Adrenal gland (tissue), 12 donors: ENCODE measurements around the gene KIF16B. TPM values are rescaled to one million over a fixed set of nuclear protein-coding genes. Genes with fewer than 3 reads are reported as not detected.

Experiments used
- DNase-seq, 7 donors: peaks; one replicate each; pipeline ENCODE4 v3.0.0-alpha.2; 2019 to 2020
- H3K27ac ChIP-seq, 5 donors: fragments of 200-600 bp; sonication (generic) in 4 of 5; 1 replicate in 3 of 5; 2 replicates in 2 of 5; pipeline versions ENCODE4 v1.5.1 to v1.8.0; 2016 to 2020; ENCODE audit warnings: mild to moderate bottlenecking in 1 of 5
- H3K27me3 ChIP-seq: fragments of 200-600 bp; 2 replicates; pipeline ENCODE4 v1.8.0; 2021
- H3K36me3 ChIP-seq, 2 donors: fragments of 200-600 bp; replicated peaks in 1 of 2; 1 replicate in 1 of 2; 2 replicates in 1 of 2; pipeline versions ENCODE4 v1.5.1 to v1.8.0; 2018 to 2022
- H3K4me1 ChIP-seq, 2 donors: fragments of 200-600 bp; replicated peaks in 1 of 2; 1 replicate in 1 of 2; 2 replicates in 1 of 2; pipeline versions ENCODE4 v1.5.1 to v1.8.0; 2018 to 2021
- H3K4me3 ChIP-seq, 4 donors: fragments of 200-600 bp; sonication (generic) in 3 of 4; one replicate each; pipeline ENCODE4 v1.5.1; 2016 to 2018
- H3K9me3 ChIP-seq, 3 donors: fragments of 200-600 bp; sonication (generic) in 1 of 3; replicated peaks in 1 of 3; 1 replicate in 2 of 3; 2 replicates in 1 of 3; pipeline versions ENCODE4 v1.5.1 to v1.8.0; 2016 to 2021
- CTCF ChIP-seq, 6 experiments: fragments of 450-650 bp in 4 of 6; fragments of 200-600 bp in 2 of 6; sonication (generic) in 1 of 6; IDR thresholded peaks; 1 replicate in 5 of 6; 2 replicates in 1 of 6; pipeline versions ENCODE4 v1.5.1 to v1.8.0; 2016 to 2021; ENCODE audit warnings: antibody characterized with exemption in 6 of 6, mild to moderate bottlenecking in 2 of 6, moderate library complexity in 1 of 6
- POLR2A ChIP-seq, 2 donors: fragments of 450-650 bp; IDR thresholded peaks; one replicate each; pipeline ENCODE4 v1.6.1; 2017; ENCODE audit warnings: antibody characterized with exemption in 2 of 2, mild to moderate bottlenecking in 2 of 2, moderate library complexity in 1 of 2
- WGBS, 4 donors: extraction: QIAGEN DNeasy Blood & Tissue Kit in 2 of 4; methylation state at CpG; one replicate each; pipeline versions ENCODE4 v1.1.5 to v1.1.7; 2013 to 2017; 5-methylcytosine and 5-hydroxymethylcytosine counted together
- intact Hi-C, 2 donors: fragments of 100-400 bp; cut with DNase I; formaldehyde crosslinking; loops; one replicate each; pipeline versions ENCODE4 v1.14.1 to v1.15.0; 2022 to 2023
- polyA plus RNA-seq, 3 donors: library from polyadenylated mRNA; stranded (reverse); fragments of 200-250 nt in 2 of 3; fragments of 350-450 nt in 1 of 3; fragmentation: Illumina TruSeq in 1 of 3; extraction: RNeasy Lipid Tissue Mini Kit (QIAGEN cat#74804) in 1 of 3; gene quantifications; one replicate each; pipeline ENCODE4 v1.2.3, GENCODE V29; 2013 to 2014
- total RNA-seq, 9 donors: library from RNA; depleted of rRNA in 4 of 9; stranded (reverse); fragments of >200 nt in 4 of 9; fragments of 120-200 nt in 1 of 9; fragmentation: NEBNext Ultra II Directional in 1 of 9; extraction: Animal tissue kit (Norgen Biotek cat#: 25700) in 1 of 9; gene quantifications; one replicate each; pipeline versions ENCODE4 v1.1.0 to v1.2.4, GENCODE V29; 2013 to 2023
- donor health status: healthy with polysubstance abuse.
- donor health status: Bipolar disorder and iron deficiency.
- donor health status: DM: yes; HTN: yes; CAD: no.
- donor health status: DM: no; HTN: no; CAD: no.
- donor health status: DM: no; HTN: no; CAD: no.
- donor health status: DM: yes; HTN: yes; CAD: no.

KIF16B gene
- total and polyA plus RNA-seq, 12 donors = 8.6 to 113 (median 36.1) TPM

GRCh38 chr20:16385891-16386290 is 187.4 kb downstream of the KIF16B start:
- Histone ChIP-seq H3K4me1 (no peaks in the 10 kb centered on the region), H3K27ac (no peak overlapping the region), H3K36me3 (no peaks in the 10 kb centered on the region), H3K4me3 (no peak overlapping the region), H3K27me3 (no peaks in the 10 kb centered on the region), H3K9me3 (no peaks in the 10 kb centered on the region)
- intact Hi-C loops = no loop called here
- 72 to 75% (median 74%) methylated on average over 4 to 5 of the region's 5 CpGs for WGBS, 4 donors
- TF ChIP-seq POLR2A (IDR thresholded peaks at IDR 0.05) = no peak
- no peak for TF ChIP-seq CTCF (IDR thresholded peaks at IDR 0.05)
- DNase-seq = no peak

DNA sequence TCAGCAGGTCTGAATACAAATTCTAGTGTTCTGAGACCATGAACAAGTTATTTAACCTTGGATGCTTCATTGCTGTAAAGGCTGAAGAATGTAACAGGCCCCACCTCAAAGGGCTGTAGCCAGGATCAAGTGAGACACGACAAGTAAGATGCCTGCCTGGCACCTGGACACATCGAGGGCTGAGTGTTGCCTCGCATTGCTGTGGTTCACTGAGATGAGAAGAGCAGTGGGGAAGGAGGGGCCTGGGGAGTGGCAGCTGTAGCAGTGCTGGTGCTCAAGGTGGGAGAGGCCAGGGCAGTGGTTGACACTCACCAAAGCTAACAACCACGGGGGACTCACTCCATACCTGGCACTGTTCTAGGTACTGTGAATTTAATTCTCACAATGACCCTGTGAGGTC is 187.8 kb downstream of the KIF16B start:
- Histone ChIP-seq H3K9me3 (no peaks in the 10 kb centered on the region), H3K36me3 (no peaks in the 10 kb centered on the region), H3K4me1 (no peaks in the 10 kb centered on the region), H3K4me3 (no peak overlapping the region), H3K27ac (no peak overlapping the region), H3K27me3 (no peaks in the 10 kb centered on the region)
- intact Hi-C loops = no loop called here
- DNase-seq = no peak
- WGBS, 4 donors = 81 to 90% (median 82%) methylated on average over 4 of the region's 4 CpGs
- no peak for TF ChIP-seq POLR2A (IDR thresholded peaks at IDR 0.05)
- TF ChIP-seq CTCF (IDR thresholded peaks at IDR 0.05) = no peak

DNA sequence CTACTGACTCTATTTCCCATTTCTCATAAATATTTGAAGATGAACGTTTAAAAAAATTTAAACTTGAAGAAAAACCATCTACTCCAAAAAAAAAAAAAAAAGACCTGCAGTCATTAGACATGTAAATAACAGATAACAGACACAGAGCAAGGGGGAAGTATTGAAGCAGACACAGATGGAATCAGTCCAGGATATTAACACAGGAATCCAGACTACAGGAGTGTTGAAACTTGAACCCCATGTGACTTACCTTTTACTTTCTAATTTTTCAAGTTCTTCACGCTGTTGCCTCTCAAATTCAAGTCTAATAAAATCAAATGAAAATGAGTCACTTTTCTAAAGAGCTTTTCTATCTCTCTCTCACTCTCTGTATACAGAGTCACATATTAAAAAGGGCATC is 191.8 kb downstream of the KIF16B start:
- H3K4me3 ChIP-seq = no peak overlapping the region
- H3K27ac ChIP-seq = no peak overlapping the region
- H3K9me3 ChIP-seq = no peaks in the 10 kb centered on the region
- intact Hi-C loops = no loop called here
- H3K27me3 ChIP-seq = no peaks in the 10 kb centered on the region
- DNase-seq = no peak
- no peaks in the 10 kb centered on the region for H3K4me1 ChIP-seq
- 95 to 99% (median 96%) methylated on average over 2 of the region's 2 CpGs for WGBS, 4 donors
- H3K36me3 ChIP-seq = no peaks in the 10 kb centered on the region
- no peak for TF ChIP-seq POLR2A (IDR thresholded peaks at IDR 0.05)
- TF ChIP-seq CTCF (IDR thresholded peaks at IDR 0.05) = no peak

DNA sequence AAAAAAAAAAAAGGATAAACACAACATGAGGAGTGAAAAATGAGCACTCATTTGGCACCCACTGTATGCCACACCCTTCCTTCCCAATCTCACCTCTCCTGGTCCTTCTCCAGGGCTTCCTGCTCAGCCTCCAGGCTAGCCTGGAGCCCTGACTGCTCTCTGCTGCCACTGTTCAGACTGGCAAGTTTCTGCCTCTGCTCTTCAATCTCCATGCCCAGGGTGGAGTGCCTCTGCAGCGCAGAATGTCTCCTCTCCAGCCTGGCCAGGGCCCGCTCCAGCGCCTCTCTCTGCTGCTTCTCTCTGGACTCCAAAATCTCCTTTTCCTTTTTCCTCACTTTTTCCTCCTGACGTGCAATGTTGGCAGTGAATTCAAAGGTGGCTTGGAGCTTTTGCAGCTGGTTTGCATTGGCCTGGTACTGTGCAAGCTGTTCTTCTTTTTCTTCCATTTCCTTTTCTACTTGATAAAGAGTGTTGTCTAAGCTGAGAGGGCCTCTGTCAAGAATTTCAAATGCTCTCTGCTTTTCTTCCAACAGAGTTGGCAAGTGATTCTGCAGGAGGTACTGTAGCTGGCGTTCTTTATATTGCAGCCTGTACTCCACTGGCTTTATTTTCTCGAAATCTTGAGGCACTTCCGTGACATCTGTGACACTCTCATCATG is 194.4 kb downstream of the KIF16B start:
- no peak for DNase-seq
- no peak overlapping the region for H3K4me3 ChIP-seq
- intact Hi-C loops = no loop called here

More for the DNA sequence above, 194.4 kb downstream of the KIF16B start:
- WGBS, 4 donors = 91 to 96% (median 94%) methylated on average over 7 of the region's 7 CpGs
- Histone ChIP-seq H3K27ac (no peak overlapping the region), H3K9me3 (no peaks in the 10 kb centered on the region), H3K27me3 (no peaks in the 10 kb centered on the region), H3K4me1 (no peaks in the 10 kb centered on the region), H3K36me3 (peaks cover 0 to 4% of the 10 kb centered on the region in 2 donors)
- no peak for TF ChIP-seq POLR2A (IDR thresholded peaks at IDR 0.05)
- no peak for TF ChIP-seq CTCF (IDR thresholded peaks at IDR 0.05)
